ENCODE results near the gene C11orf71. TPM values are rescaled to one million over a fixed set of nuclear protein-coding genes. Genes with fewer than 3 reads are reported as not detected.

Gene C11orf71
- total and polyA plus RNA-seq, 10 of the 15 experiments (the other 5 are each of a cell fraction or from before 2014, with no cell fraction given): 1.4 to 12.0 (median 7.1) TPM

GRCh38 chr11:114400216-114400914 lies at the start of gene C11orf71, which contains the start of gene RBM7 (continued):
- TF ChIP-seq SRF (IDR thresholded peaks at IDR 0.05; ENCODE audit: low read depth in 2 of 2, low read length in 2 of 2) (peak; percentile 24 to 56; a peak in 2 of 4 replicates), PAX5 (IDR thresholded peaks at IDR 0.05; ENCODE audit: borderline replicate concordance, low read depth, low read length) (no peak), CHD2 (IDR thresholded peaks at IDR 0.05; ENCODE audit: borderline replicate concordance, low read depth, low read length) (peak; percentile 71), LARP7 (IDR thresholded peaks at IDR 0.05) (peak; percentile 27; the same call in 1 of the 2 replicates), CREM (IDR thresholded peaks at IDR 0.05; ENCODE audit: low read depth) (peak; percentile 87), BHLHE40 (IDR thresholded peaks at IDR 0.05; ENCODE audit: borderline replicate concordance in 1 of 2, low read depth in 2 of 2, low read length in 1 of 2) (peak in 1 of 2 experiments; percentile 64; a peak in 2 of 4 replicates), IRF4 (IDR thresholded peaks at IDR 0.05; ENCODE audit: low read depth, low read length) (no peak), CHD1 (IDR thresholded peaks at IDR 0.05; ENCODE audit: low read depth, low read length) (peak; percentile 46; the same call in 1 of the 2 replicates), BACH1 (IDR thresholded peaks at IDR 0.05; ENCODE audit: borderline replicate concordance) (peak; percentile 73; the same call in 1 of the 2 replicates), ATF7 (IDR thresholded peaks at IDR 0.05; ENCODE audit: low read depth) (peak; percentile 82), POU2F2 (IDR thresholded peaks at IDR 0.05; ENCODE audit: borderline replicate concordance, low read depth, low read length) (peak; percentile 72; the same call in 1 of the 3 replicates), ZBTB40 (IDR thresholded peaks at IDR 0.05; ENCODE audit: borderline replicate concordance) (0 out of 2 replicates have a peak, but pooled peaks have one; percentile 23), TARDBP (IDR thresholded peaks at IDR 0.05; ENCODE audit: borderline replicate concordance) (0 out of 2 replicates have a peak, but pooled peaks have one; percentile 16), MTA2 (IDR thresholded peaks at IDR 0.05; ENCODE audit: low read depth) (peak; percentile 53; the same call in 1 of the 2 replicates), MAX (IDR thresholded peaks at IDR 0.05; ENCODE audit: low read depth, low read length) (peak; percentile 34; the same call in 1 of the 2 replicates), ELK1 (IDR thresholded peaks at IDR 0.05; ENCODE audit: low read depth, low read length) (peak; percentile 61; the same call in 1 of the 2 replicates), SREBF2 (IDR thresholded peaks at IDR 0.05; ENCODE audit: low read length) (no peak), ESRRA (IDR thresholded peaks at IDR 0.05; ENCODE audit: low read length) (peak; percentile 50; the same call in 1 of the 2 replicates), MEF2B (IDR thresholded peaks at IDR 0.05; ENCODE audit: partially characterized antibody, poor library complexity, severe bottlenecking) (no peak), PKNOX1 (IDR thresholded peaks at IDR 0.05) (no peak; the same call in 1 of the 2 replicates), KAT2A (conservative IDR thresholded peaks at IDR 0.05; ENCODE audit: control insufficient read depth, low read depth, low read length) (no peak), HCFC1 (IDR thresholded peaks at IDR 0.05; ENCODE audit: low read length) (no peak; the same call in 1 of the 2 replicates), IKZF1 (conservative IDR thresholded peaks at IDR 0.05) (peak; percentile 96), EGR1 (IDR thresholded peaks at IDR 0.05; ENCODE audit: borderline replicate concordance in 1 of 2, low read depth in 2 of 2, low read length in 2 of 2) (peak; percentile 49 to 76; a peak in 2 of 3 replicates)
